IPS-NIHi11 (cell line): ENCODE results near the gene ECM2.
"Not testable (repeated sequence)": the region's sequence is repeated elsewhere in the genome, so short reads cannot be mapped to it uniquely, and the experiment has no call there.

ENCODE experiments used
- DNase-seq: peaks from one replicate; pipeline ENCODE4 v3.0.0; 2012; ENCODE audit warnings: mixed read lengths, low spot score

ECM2 gene

GRCh38 chr9:92535940-92536850, at the start of gene ECM2:
TSS of gene ECM2 (minus strand) at chr9:92535990. CDS start at chr9:92522866, 13,124 bp downstream.
- no peak for DNase-seq

GRCh38 chr9:92576175-92576574, 40.4 kb upstream of the ECM2 start:
- no peak for DNase-seq

GRCh38 chr9:92573612-92574011, 37.8 kb upstream of the ECM2 start:
- not testable (repeated sequence) for DNase-seq

DNA sequence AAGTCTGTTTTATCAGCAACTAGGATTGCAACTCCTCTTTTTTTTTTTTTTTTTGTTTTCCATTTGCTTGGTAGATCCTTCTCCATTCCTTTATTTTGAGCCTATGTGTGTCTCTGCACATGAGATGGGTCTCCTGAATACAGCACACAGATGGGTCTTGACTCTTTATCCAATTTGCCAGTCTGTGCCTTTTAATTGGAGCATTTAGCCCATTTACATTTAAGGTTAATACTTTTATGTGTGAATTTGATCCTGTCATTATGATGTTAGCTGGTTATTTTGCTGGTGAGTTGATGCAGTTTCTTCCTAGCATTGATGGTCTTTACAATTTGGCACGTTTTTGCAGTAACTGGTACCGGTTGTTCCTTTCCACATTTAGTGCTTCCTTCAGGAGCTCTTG, 36.1 kb upstream of the ECM2 start:
- DNase-seq, result not testable (repeated sequence)

DNA sequence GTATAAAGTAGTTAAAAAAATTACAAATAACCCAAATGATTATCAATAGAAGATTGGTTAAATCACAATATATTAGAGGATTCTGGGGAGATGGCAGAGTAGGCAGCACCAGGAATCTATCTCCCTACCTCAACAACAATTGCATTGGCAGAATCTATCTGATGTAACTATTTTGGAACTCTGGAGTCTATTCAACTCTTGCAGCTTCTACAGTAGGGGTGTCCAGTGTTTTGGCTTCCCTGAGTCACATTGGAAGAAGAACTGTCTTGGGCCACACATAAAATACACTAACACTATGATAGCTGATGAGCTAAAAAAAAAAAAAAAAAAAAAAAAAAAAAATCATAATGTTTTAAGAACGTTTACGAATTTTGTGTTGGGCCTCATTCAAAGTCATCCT, 29.2 kb upstream of the ECM2 start:
- no peak for DNase-seq

GRCh38 chr9:92564504-92564903, 28.7 kb upstream of the ECM2 start:
- no peak for DNase-seq

DNA sequence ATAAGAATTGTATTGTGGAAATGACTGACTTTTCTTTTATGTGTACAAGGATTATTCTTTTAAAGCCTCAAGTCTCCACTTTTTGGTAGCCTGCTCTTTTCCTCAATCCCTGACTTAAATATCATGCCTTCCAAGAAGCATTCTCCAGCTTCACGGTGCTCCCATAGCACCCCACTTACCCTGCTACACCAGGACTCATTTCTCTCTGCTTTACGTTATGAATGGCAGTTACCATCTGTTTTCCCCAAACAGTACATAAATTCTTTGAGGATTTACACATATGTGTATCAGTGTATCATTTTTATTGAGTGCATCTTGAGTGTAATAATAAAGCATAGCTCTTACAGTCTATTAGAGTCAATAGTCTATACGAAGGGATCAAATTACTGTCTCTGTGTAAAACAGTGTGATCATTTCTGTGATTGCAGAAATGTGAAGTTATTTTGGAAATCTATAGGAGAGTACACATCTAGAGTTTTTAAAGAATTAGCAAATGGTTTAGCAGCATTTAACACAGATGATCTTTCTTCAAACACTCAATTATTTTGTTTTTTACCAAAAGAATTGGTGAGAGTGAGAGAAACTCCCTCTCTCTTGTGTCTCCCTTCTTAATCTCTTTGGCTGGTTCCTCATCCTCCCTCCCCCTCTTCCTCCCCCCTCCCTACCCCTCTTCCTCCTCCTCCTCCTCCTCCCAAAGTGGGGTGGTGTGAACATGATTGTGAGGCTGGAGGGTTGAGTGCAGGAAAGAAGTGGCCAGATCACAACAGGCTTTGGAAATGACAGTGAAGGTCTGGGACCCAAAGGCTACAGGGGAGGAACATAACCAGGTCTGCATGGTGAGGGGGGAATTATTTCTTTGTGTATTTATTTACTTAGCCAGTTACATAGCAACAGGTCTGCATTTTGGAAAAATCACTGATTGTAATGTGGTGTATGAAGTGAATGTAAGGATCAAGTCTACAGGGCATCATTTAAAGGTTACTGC, 27.6 kb upstream of the ECM2 start:
- DNase-seq, result no peak

- no peak for DNase-seq
Observed at GRCh38 chr9:92562461-92562967, 26.7 kb upstream of the ECM2 start.

GRCh38 chr9:92561374-92562330, 25.9 kb upstream of the ECM2 start:
- no peak for DNase-seq

DNA sequence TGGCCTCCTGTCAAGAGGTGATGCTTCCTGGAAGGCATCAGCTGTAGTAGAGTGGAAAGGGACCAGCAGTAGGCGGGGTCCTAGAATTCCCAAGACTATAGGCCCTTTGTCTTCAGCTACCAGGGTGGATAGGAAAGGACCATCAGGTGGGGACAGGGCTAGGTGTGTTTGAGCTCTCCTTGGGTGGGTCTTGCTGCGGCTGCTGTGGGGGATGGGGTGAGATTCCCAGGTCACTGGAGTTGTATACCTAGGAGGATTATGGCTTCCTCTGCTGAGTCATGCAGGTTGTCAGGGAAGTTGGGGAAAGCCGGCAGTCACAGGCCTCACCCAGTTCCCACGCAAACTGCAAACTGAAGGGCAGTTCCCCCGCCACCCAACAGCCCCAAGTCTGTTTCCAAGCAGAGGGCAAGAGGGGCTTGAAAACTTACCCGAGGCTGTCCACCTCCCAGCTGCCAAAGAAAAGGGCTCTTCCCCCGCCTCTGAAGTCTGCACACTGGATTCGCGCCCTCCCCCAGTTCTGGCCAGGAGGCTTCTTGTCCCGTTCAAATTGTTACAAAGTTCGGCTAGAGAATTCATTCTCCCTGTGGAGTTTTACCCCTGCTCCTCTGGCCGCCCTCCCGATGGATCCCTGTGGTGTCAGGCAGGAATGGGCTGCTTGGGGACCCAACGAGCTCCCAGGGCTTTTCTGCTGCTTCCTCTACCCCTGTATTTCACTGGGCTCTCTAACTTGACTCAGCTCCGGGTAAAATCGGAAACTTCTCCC, 23.0 kb upstream of the ECM2 start:
- DNase-seq, result no peak

DNA sequence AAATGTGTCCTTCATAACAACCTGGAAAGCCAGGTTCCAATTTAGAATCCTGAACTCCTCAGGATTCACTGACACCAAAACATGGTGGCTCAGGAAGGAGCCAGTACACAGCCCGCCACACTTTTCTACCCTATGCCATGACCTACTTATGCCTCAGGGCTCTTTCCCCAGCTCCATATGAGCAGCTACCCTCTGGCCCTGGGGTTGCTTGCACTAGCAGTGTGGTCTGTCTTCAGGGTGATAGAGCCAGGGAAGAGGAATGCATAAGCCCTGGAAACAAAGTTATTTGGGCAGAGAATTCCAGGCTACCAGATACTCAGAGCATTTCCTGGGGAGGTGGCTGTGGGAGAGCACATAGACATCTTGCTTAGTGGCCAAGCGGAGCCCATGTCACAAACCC, 15.0 kb upstream of the ECM2 start:
- no peak for DNase-seq

- DNase-seq, result no peak
Observed at GRCh38 chr9:92547356-92547755, 11.6 kb upstream of the ECM2 start.

- no peak for DNase-seq
Observed at GRCh38 chr9:92545002-92545510, 9.3 kb upstream of the ECM2 start.

- DNase-seq, result no peak
Observed at GRCh38 chr9:92543972-92544371, 8.2 kb upstream of the ECM2 start.

DNA sequence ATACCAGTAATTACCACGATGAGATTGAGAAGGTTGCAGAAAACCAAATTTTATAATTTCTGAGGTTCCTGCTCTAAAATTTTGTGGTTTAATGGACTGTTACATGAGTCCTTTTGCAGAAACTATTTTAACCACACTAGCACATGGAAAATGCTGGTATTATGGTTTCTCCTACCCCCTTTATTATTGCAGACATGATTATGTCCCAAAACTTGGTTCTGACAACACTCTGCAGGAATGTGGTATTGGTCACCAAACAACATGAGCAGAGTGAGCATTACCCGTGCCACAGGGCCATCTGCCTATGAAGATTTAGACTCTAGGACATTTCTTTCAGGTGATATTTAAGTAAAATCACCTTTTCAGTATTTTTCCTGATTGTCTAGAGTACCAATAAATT, 2.8 kb upstream of the ECM2 start:
- DNase-seq, result no peak

GRCh38 chr9:92534674-92535073, 1.1 kb downstream of the ECM2 start:
- no peak for DNase-seq

- no peak for DNase-seq
Observed at GRCh38 chr9:92534204-92534603, 1.6 kb downstream of the ECM2 start.

DNA sequence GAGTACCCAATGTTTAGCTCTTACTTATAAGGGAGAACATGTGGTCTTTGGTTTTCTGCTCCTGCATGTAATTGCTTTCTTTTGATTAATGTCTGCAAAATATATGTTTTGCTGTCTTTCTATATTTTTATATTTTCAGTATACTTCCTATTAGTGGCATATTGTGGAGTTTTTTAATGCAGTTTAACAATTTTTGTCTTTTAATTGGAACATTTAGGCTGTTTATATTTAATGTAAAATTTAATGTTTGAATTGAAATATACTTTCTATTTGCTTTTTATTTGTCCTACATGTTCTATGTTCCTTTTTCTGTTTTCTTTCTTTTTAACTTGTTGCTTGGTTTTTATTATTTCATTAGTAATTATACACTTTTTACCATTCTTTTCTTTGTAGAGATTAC, 4.9 kb downstream of the ECM2 start:
- DNase-seq, result no peak

GRCh38 chr9:92529124-92529523, 6.7 kb downstream of the ECM2 start:
- no peak for DNase-seq

- DNase-seq, result no peak
Observed at GRCh38 chr9:92528522-92528849, 7.3 kb downstream of the ECM2 start.
